SK-MEL-5 (cell line): ENCODE data around the gene KRT25. TPM values are rescaled to one million over a fixed set of nuclear protein-coding genes. Genes with fewer than 3 reads are reported as not detected.
"Not testable (repeated sequence)": the region's sequence is repeated elsewhere in the genome, so short reads cannot be mapped to it uniquely, and the experiment has no call there.

Source experiments
- DNase-seq: peaks from one replicate; pipeline ENCODE4 v3.0.0-alpha.2; 2016; ENCODE audit warnings: low read depth, low spot score
- in situ Hi-C: cut with HindIII; loops from 2 replicates; pipeline ENCODE4 v1.10.0; 2016; ENCODE audit warnings: low sequenced_read_pairs, high pct_unique_total_duplicates, low pct_unique_long_range_greater_than_20kb
- total RNA-seq: library from RNA; depleted of rRNA; stranded (reverse); fragments of >200 nt; shearing (Covaris generic); gene quantifications from 2 replicates; pipeline ENCODE4 v1.2.3, GENCODE V29; 2014

The KRT25 gene
- total RNA-seq, 1 experiment from 2014 or later = 0.05 TPM

- no peak for DNase-seq
- in situ Hi-C loops = no loop called here
These were observed 10.5 kb upstream of the KRT25 start for GRCh38 chr17:40765657-40766056.

GRCh38 chr17:40763752-40764151 is 8.6 kb upstream of the KRT25 start:
- no peak for DNase-seq

GRCh38 chr17:40760105-40761016 is 5.2 kb upstream of the KRT25 start:
- no peak for DNase-seq
- in situ Hi-C loops = no loop called here

More at GRCh38 chr17:40763752-40764151, 8.6 kb upstream of the KRT25 start:
- in situ Hi-C loops = no loop called here

- in situ Hi-C loops = no loop called here
- DNase-seq = no peak
These were observed 1.3 kb downstream of the KRT25 start for GRCh38 chr17:40753804-40754203.

- in situ Hi-C loops = no loop called here
- no peak for DNase-seq
These were observed 4.1 kb downstream of the KRT25 start for GRCh38 chr17:40751065-40751464.

- in situ Hi-C loops = no loop called here
- no peak for DNase-seq
These were observed 4.7 kb downstream of the KRT25 start for GRCh38 chr17:40750391-40750790.

- in situ Hi-C loops, DNase-seq: not testable (repeated sequence)
These were observed 6.5 kb downstream of the KRT25 start for GRCh38 chr17:40748666-40749065.

- DNase-seq = no peak
- in situ Hi-C loops = no loop called here
These were observed 16.6 kb downstream of the KRT25 start for GRCh38 chr17:40738553-40738952.

- in situ Hi-C loops = no loop called here
These were observed 20.1 kb downstream of the KRT25 start for GRCh38 chr17:40735016-40735415.

GRCh38 chr17:40734018-40734417 is 21.1 kb downstream of the KRT25 start:
- no peak for DNase-seq
- in situ Hi-C loops = no loop called here

More at GRCh38 chr17:40735016-40735415, 20.1 kb downstream of the KRT25 start:
- no peak for DNase-seq

- DNase-seq = no peak
- in situ Hi-C loops = no loop called here
These were observed 24.2 kb downstream of the KRT25 start for GRCh38 chr17:40730970-40731369.

- DNase-seq = peak; percentile 24
- in situ Hi-C loops = no loop called here
These were observed 27.5 kb downstream of the KRT25 start for GRCh38 chr17:40727447-40728231.

- DNase-seq = peak; percentile 22
These were observed 28.2 kb downstream of the KRT25 start for GRCh38 chr17:40726919-40727318.

GRCh38 chr17:40724656-40725055 is 30.5 kb downstream of the KRT25 start:
- in situ Hi-C loops = no loop called here
- no peak for DNase-seq

More at GRCh38 chr17:40726919-40727318, 28.2 kb downstream of the KRT25 start:
- in situ Hi-C loops = no loop called here

- no peak for DNase-seq
- in situ Hi-C loops = no loop called here
These were observed 32.9 kb downstream of the KRT25 start for GRCh38 chr17:40722241-40722640.

- DNase-seq = no peak
- in situ Hi-C loops = no loop called here
These were observed 34.2 kb downstream of the KRT25 start for GRCh38 chr17:40720899-40721298.

- in situ Hi-C loops = no loop called here
- no peak for DNase-seq
These were observed 36.2 kb downstream of the KRT25 start for GRCh38 chr17:40718930-40719329.

- in situ Hi-C loops = no loop called here
These were observed 37.4 kb downstream of the KRT25 start for GRCh38 chr17:40717776-40718175.

More at GRCh38 chr17:40717776-40718175, 37.4 kb downstream of the KRT25 start:
- DNase-seq = peak; percentile 67
